ENCODE results near the gene MRAP2. TPM values are rescaled to one million over a fixed set of nuclear protein-coding genes. Genes with fewer than 3 reads are reported as not detected.
A peak's percentile ranks its signal among the peaks of the same experiment; 100 is the strongest.

MRAP2 gene
- total and polyA plus RNA-seq, 2 of the 13 experiments (the other 11 are each of a cell fraction or from before 2014, with no cell fraction given): 0.33 to 3.5 TPM

DNA sequence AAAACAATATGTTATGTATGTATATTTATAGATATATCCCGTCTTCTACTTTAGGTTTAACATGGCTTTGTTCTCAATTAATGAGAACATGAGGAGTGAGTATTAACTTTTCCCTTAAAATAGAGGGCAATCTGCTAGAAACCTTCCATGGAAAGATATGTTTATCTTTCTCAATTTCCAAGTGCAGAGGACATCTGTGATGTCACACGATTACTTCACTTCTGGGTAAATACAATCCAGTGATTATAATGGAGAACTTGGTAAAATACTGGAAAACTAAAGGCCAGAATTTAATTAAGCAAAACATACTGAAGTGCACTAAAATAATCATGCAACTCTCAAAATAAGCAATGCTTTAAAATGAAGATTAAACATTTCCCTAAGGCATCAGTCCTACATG is 11.9 kb upstream of the MRAP2 start:
- Histone ChIP-seq H4K20me1 (ENCODE audit: insufficient read depth, low read length) (no peaks in the 10 kb centered on the region), H3K36me3 (replicated peaks in 1 of 2; ENCODE audit: control insufficient read depth in 1 of 2, insufficient read depth in 2 of 2, low read length in 2 of 2) (no peaks in the 10 kb centered on the region), H3K27me3 (ENCODE audit: control insufficient read depth in 1 of 2, insufficient read depth in 2 of 2, low read length in 2 of 2) (no peaks in the 10 kb centered on the region; a peak in 1 of 5 replicates), H3K9ac (ENCODE audit: insufficient read depth, low read depth, low read length) (no peak overlapping the region), H3K9me3 (ENCODE audit: low read length) (no peaks in the 10 kb centered on the region), H3K27ac (ENCODE audit: extremely low read length, insufficient read depth, low read length) (no peak overlapping the region), H3K4me2 (ENCODE audit: low read depth, low read length) (no peak overlapping the region), H2AFZ (ENCODE audit: low read length) (no peak overlapping the region), H3K4me3 (replicated peaks in 1 of 3; ENCODE audit: insufficient read depth in 1 of 3, low read depth in 2 of 3, low read length in 3 of 3) (no peak overlapping the region), H3K4me1 (ENCODE audit: insufficient read depth, low read length) (peaks cover 5% of the 10 kb centered on the region), H3K79me2 (ENCODE audit: insufficient read depth, low read length) (no peaks in the 10 kb centered on the region)
- TF ChIP-seq SUZ12 (IDR thresholded peaks at IDR 0.05; ENCODE audit: low read depth, low read length) (no peak), HDAC1 (CRISPR knock-in tag; IDR thresholded peaks at IDR 0.05) (no peak), ARID2 (CRISPR knock-in tag; IDR thresholded peaks at IDR 0.05; ENCODE audit: borderline replicate concordance) (no peak), PHF8 (CRISPR knock-in tag; IDR thresholded peaks at IDR 0.05) (no peak), RBM39 (IDR thresholded peaks at IDR 0.05; ENCODE audit: low read depth, low read length, poor library complexity, severe bottlenecking) (no peak)
- no peak for FAIRE-seq
- no peak for DNase-seq (ENCODE audit: low spot score)
- intact Hi-C loops (cut with micrococcal nuclease; ENCODE audit: unreplicated experiment) (no loop called here), in situ Hi-C loops (cut with HindIII; ENCODE audit: extremely low pct_ligation_motif_present, low pct_unique_long_range_greater_than_20kb) (no loop called here)
- ChIA-PET POLR2A (no interaction called here), CTCF (ENCODE audit: low intra/inter-chr PET ratio, low total read pairs) (no interaction called here)
- 0% methylated on average over 2 of the region's 2 CpGs for WGBS (ENCODE audit: low lambda C conversion rate)
- no peak for ATAC-seq
- no TSS peak for BruUV-seq (replicated peaks)

DNA sequence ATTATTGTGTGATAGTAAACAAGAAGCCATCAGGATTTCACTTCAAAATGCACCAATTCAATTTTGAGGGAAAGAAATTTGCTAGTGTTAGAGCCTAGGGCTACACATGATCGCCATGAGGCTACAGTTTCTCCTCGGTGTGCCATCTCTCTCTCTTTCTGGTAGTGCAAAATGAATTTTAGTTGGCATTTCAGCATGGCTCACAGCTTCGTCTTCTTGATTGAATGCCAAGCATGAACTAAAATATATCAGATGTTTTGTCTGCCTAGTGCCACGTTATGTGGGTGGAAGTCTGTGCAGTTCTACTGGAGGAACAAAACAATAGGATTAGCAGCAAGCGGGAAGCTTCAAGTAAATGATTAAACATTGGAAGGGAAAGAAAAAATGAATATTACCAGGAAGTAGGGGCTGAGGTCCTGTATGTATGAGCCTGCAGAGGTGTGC is 6.8 kb upstream of the MRAP2 start:
- intact Hi-C loops (cut with micrococcal nuclease; ENCODE audit: unreplicated experiment): no loop called here
- H3K4me3 ChIP-seq (replicated peaks in 1 of 3; ENCODE audit: insufficient read depth in 1 of 3, low read depth in 2 of 3, low read length in 3 of 3): peak overlapping the region in 1 of 3 experiments; percentile 26; a peak in 1 of 6 replicates
- peaks cover 16% of the 10 kb centered on the region for H3K4me1 ChIP-seq (ENCODE audit: insufficient read depth, low read length)
- POLR2A ChIA-PET: no interaction called here
- H3K9me3 ChIP-seq (ENCODE audit: low read length): no peaks in the 10 kb centered on the region
- ATAC-seq: peak; percentile 59
- CTCF ChIA-PET (ENCODE audit: low intra/inter-chr PET ratio, low total read pairs): no interaction called here
- H3K27ac ChIP-seq (ENCODE audit: extremely low read length, insufficient read depth, low read length): no peak overlapping the region
- peak; percentile 49; the same call in 1 of the 2 replicates for TF ChIP-seq ELF1 (CRISPR knock-in tag; IDR thresholded peaks at IDR 0.05)
- TF ChIP-seq ZSCAN22 (CRISPR knock-in tag; IDR thresholded peaks at IDR 0.05): no peak
- TF ChIP-seq SOX13 (IDR thresholded peaks at IDR 0.05): no peak
- TF ChIP-seq SOX13 (CRISPR knock-in tag; conservative IDR thresholded peaks at IDR 0.05 in 1 of 2, IDR thresholded peaks at IDR 0.05 in 1 of 2): peak in 1 of 2 experiments; percentile 75; a peak in 2 of 4 replicates
- TF ChIP-seq RFX5 (IDR thresholded peaks at IDR 0.05; ENCODE audit: low read depth, low read length): peak; percentile 62; the same call in 1 of the 2 replicates
- no peak for TF ChIP-seq SOX6 (IDR thresholded peaks at IDR 0.05)
- peak; percentile 61 for TF ChIP-seq SOX6 (CRISPR knock-in tag; IDR thresholded peaks at IDR 0.05)
- peak; percentile 56; the same call in 1 of the 2 replicates for TF ChIP-seq SOX5 (CRISPR knock-in tag; IDR thresholded peaks at IDR 0.05; ENCODE audit: borderline replicate concordance)
- TF ChIP-seq, protein P1, sequence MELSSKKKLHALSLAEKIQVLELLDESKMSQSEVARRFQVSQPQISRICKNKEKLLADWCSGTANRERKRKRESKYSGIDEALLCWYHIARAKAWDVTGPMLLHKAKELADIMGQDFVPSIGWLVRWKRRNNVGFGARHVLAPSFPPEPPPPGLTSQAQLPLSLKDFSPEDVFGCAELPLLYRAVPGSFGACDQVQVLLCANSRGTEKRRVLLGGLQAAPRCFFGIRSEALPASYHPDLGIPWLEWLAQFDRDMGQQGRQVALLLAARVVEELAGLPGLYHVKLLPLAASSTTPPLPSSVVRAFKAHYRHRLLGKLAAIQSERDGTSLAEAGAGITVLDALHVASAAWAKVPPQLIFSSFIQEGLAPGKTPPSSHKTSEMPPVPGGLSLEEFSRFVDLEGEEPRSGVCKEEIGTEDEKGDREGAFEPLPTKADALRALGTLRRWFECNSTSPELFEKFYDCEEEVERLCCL (CRISPR knock-in tag; IDR thresholded peaks at IDR 0.05; ENCODE audit: borderline replicate concordance): no peak
- H3K4me2 ChIP-seq (ENCODE audit: low read depth, low read length): peak overlapping the region; percentile 59
- no peaks in the 10 kb centered on the region for H3K36me3 ChIP-seq (replicated peaks in 1 of 2; ENCODE audit: control insufficient read depth in 1 of 2, insufficient read depth in 2 of 2, low read length in 2 of 2)
- no peak overlapping the region for H3K9ac ChIP-seq (ENCODE audit: insufficient read depth, low read depth, low read length)
- in situ Hi-C loops (cut with HindIII; ENCODE audit: extremely low pct_ligation_motif_present, low pct_unique_long_range_greater_than_20kb): no loop called here
- 2% methylated on average over 5 of the region's 5 CpGs for WGBS (ENCODE audit: low lambda C conversion rate)
- H3K79me2 ChIP-seq (ENCODE audit: insufficient read depth, low read length): no peaks in the 10 kb centered on the region
- peak; percentile 10 for DNase-seq (ENCODE audit: low spot score)
- H3K27me3 ChIP-seq (ENCODE audit: control insufficient read depth in 1 of 2, insufficient read depth in 2 of 2, low read length in 2 of 2): peaks cover 2 to 3% of the 10 kb centered on the region in 2 experiments; a peak in 2 of 5 replicates
- no peak for FAIRE-seq
- BruUV-seq (replicated peaks): no TSS peak
- H4K20me1 ChIP-seq (ENCODE audit: insufficient read depth, low read length): no peaks in the 10 kb centered on the region
- H2AFZ ChIP-seq (ENCODE audit: low read length): peak overlapping the region; percentile 23
